Muscle of back (tissue), 11 donors: ENCODE measurements around the gene TIMP4. TPM values are rescaled to one million over a fixed set of nuclear protein-coding genes. Genes with fewer than 3 reads are reported as not detected.

Experiments used
- DNase-seq, 3 donors: peaks; one replicate each; pipeline versions ENCODE4 v3.0.0 to v3.0.0-alpha.2; 2013
- polyA plus RNA-seq, 10 donors: library from polyadenylated mRNA; unstranded; fragments of 120-200 nt; gene quantifications; one replicate each; pipeline ENCODE4 v1.2.1, GENCODE V29; 2013; ENCODE audit not compliant: insufficient read length in 10 of 10

Gene TIMP4
- polyA plus RNA-seq, 10 donors: 1.6 to 2.9 (median 2.1) TPM

GRCh38 chr3:12186515-12187286, 28.0 kb upstream of the TIMP4 start:
- no peak for DNase-seq

GRCh38 chr3:12186046-12186445, 27.3 kb upstream of the TIMP4 start:
- no peak for DNase-seq

- DNase-seq: no peak
These were observed 26.5 kb upstream of the TIMP4 start for GRCh38 chr3:12185172-12185710.

GRCh38 chr3:12184541-12184940, 25.8 kb upstream of the TIMP4 start:
- DNase-seq: no peak

- no peak for DNase-seq
These were observed 24.2 kb upstream of the TIMP4 start for GRCh38 chr3:12182687-12183441.

- no peak for DNase-seq
These were observed 23.1 kb upstream of the TIMP4 start for GRCh38 chr3:12181806-12182205.

- no peak for DNase-seq
These were observed 22.6 kb upstream of the TIMP4 start for GRCh38 chr3:12181301-12181700.

- no peak for DNase-seq
These were observed 21.9 kb upstream of the TIMP4 start for GRCh38 chr3:12180631-12181030.

GRCh38 chr3:12180218-12180617, 21.5 kb upstream of the TIMP4 start:
- DNase-seq: peak in 1 of 3 donors; percentile 56

GRCh38 chr3:12179441-12179840, 20.7 kb upstream of the TIMP4 start:
- no peak for DNase-seq

GRCh38 chr3:12178091-12178820, 19.5 kb upstream of the TIMP4 start:
- DNase-seq: peak in 2 of 3 donors; percentile 13 to 40

- DNase-seq: no peak
These were observed 18.4 kb upstream of the TIMP4 start for GRCh38 chr3:12177126-12177525.

- peak in 2 of 3 donors; percentile 54 to 74 for DNase-seq
These were observed 17.2 kb upstream of the TIMP4 start for GRCh38 chr3:12175844-12176453.

GRCh38 chr3:12175137-12175593, 16.5 kb upstream of the TIMP4 start:
- DNase-seq: no peak

GRCh38 chr3:12170207-12170606, 11.5 kb upstream of the TIMP4 start:
- no peak for DNase-seq

- DNase-seq: no peak
These were observed 7.2 kb upstream of the TIMP4 start for GRCh38 chr3:12165909-12166308.

- DNase-seq: peak in 1 of 3 donors; percentile 49
These were observed 502 bp upstream of the TIMP4 start for GRCh38 chr3:12159227-12159601.

- no peak for DNase-seq
These were observed 1.7 kb downstream of the TIMP4 start for GRCh38 chr3:12157026-12157425.

GRCh38 chr3:12155828-12156227, 2.9 kb downstream of the TIMP4 start:
- no peak for DNase-seq

- no peak for DNase-seq
These were observed 3.4 kb downstream of the TIMP4 start for GRCh38 chr3:12155264-12155663.

GRCh38 chr3:12154151-12154550, 4.6 kb downstream of the TIMP4 start:
- no peak for DNase-seq

GRCh38 chr3:12150112-12150511, 8.6 kb downstream of the TIMP4 start:
- DNase-seq: no peak
